Gastroesophageal sphincter (tissue), 3 donors: ENCODE results near the gene CEP72.

ENCODE experiments used
- CTCF ChIP-seq, 4 experiments: fragments of 200-600 bp in 2 of 4; fragments of 450-650 bp in 2 of 4; sonication (generic) in 1 of 4; IDR thresholded peaks; one replicate each; pipeline ENCODE4 v1.5.1; 2017 to 2019; ENCODE audit warnings: antibody characterized with exemption in 4 of 4, mild to moderate bottlenecking in 2 of 4, moderate library complexity in 2 of 4
- POLR2A ChIP-seq, 2 donors: fragments of 450-650 bp; IDR thresholded peaks; one replicate each; pipeline ENCODE4 v1.6.1; 2017; ENCODE audit warnings: antibody characterized with exemption in 2 of 2, mild to moderate bottlenecking in 2 of 2, moderate library complexity in 1 of 2
- POLR2AphosphoS5 ChIP-seq: sonication (generic); formaldehyde crosslinking; IDR thresholded peaks from one replicate; pipeline ENCODE4 v1.6.1; 2017; ENCODE audit warnings: antibody characterized with exemption

DNA sequence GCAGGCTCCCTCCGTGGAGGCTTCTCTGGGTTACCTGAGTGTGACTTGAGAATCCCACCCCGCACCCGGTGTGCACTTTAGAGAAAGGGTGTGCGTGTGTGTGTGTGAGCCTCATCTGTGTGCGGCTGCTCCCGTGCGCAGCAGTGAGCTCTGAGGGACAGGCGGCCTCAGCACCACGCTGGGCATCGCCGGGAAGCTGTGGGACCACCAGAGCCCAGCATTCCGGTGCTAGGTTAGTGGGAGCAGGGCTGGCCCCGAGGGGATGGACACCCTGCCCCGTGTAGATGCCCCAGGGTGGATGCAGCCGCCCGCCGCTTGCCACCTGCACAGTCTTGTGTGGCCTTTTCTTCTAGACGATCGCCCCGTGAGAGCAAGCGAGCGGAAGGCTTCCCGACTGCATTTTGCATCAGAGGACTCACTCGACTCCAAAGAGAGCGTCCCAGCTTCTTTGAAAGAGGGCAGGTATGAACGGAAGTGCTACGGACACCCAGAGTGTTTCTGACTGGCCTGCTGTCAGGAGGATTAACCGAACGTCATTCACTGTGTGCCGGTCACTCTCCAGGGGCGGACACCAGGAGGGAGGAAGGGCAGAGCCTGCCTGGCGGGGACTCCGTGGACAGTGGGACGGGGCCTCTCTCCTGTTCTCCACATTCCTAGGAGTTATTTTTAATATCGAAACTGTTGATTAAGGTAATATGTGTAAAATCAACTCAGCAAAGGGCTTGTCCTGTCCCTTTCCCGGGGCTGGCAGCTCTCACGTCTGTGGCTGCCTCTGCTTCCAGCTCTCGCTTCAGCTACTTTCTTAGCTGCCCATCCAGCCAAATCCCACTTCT, 12.2 kb downstream of the CEP72 start:
- TF ChIP-seq POLR2A (IDR thresholded peaks at IDR 0.05) (no peak), CTCF (IDR thresholded peaks at IDR 0.05) (no peak), POLR2AphosphoS5 (no peak)
